Smooth muscle cell of the pulmonary artery (primary cell): Measurements from ENCODE around the gene CHST9. TPM values are rescaled to one million over a fixed set of nuclear protein-coding genes. Genes with fewer than 3 reads are reported as not detected.

Experiments used
- total RNA-seq: library from RNA; depleted of rRNA; stranded (reverse); fragments of >200 nt; gene quantifications from 2 replicates; pipeline ENCODE4 v1.2.3, GENCODE V29; 2014

Gene CHST9
- not detected in 2 replicates for total RNA-seq

DNA sequence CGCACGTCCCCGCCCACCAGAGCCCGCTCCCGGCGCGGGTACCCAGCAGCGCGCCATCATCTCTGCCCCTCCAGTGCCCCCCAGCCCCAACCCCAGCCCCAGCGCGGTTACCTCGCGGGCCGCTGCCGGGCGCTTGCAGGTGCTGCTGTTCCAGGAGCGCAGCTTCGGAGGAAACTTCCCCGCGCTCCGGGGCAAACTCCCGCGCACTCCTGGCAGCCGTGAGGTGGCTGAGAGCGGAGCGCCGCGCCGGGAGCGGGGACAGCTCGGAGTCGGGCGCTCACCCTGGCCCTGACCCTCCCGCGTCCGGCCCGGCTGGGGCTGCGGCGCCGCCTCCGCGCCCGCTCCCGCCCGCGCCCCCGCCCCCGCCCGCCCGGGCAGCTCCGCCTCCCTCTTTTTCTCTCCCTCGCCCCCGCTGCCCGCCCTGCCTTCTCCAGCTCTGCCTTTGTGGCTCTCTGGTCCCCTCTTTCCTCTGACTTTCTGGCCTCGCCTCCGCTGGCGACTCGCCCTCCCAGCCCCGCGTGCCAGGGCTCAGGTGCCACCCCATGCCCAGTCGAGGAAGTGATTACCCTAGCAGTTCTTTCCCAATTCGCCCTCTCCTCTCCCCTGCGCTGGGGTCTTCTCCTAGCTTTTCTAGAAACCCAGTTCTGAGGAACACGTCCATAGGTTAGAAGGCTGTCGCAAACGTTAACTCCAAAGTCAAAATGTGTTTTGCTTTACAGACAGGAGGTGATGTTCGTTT is at the start of gene CHST9:
Gene CHST9 (minus strand): TSS at position 284 of the 739 bp plus-strand sequence. CDS start 42,499 bp downstream, outside the sequence.

GRCh38 chr18:26865557-26865956 is 319.6 kb downstream of the CHST9 start, which contains the start of gene AQP4:
TSS of gene AQP4 (minus strand) at chr18:26865707. CDS start at chr18:26865689, 18 bp downstream.

